Measurements from ENCODE around the gene AKT1S1. TPM values are rescaled to one million over a fixed set of nuclear protein-coding genes. Genes with fewer than 3 reads are reported as not detected.

The AKT1S1 gene
- total RNA-seq, 4 donors from 2014 or later = 16.2 to 31.0 (median 20.4) TPM

DNA sequence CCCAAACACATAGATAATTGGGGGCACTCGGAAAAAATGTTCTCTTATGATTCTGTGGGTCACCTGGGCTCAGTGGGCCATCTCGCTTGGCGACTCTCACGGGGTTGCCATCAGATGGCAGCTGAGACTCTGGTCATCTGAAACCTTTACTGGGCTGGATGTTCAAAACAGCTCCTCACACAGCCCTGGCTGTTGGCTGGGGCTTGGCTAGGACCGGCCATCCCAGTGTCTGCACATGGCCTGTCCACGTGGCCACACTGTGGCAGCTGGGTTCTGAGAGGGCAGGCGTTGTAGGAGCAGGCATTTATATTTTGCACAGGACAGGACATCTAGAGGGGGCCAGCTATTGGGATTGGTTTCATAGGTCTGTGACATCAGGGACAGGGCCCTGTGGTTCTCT, 43.6 kb downstream of the AKT1S1 start:
- Histone ChIP-seq H3K27ac (no peak overlapping the region), H3K4me3 (no peak overlapping the region), H3K27me3 (no peaks in the 10 kb centered on the region), H3K36me3 (peaks cover 36 to 100% (median 64%) of the 10 kb centered on the region in 3 donors), H3K9me3 (no peaks in the 10 kb centered on the region), H3K4me1 (no peaks in the 10 kb centered on the region)
- no peak for DNase-seq
- 80 to 91% methylated on average over 1 to 4 of the region's 7 CpGs for WGBS, 2 donors
- intact Hi-C loops (cut with DNase I) = no loop called here
- no peak for TF ChIP-seq POLR2A (IDR thresholded peaks at IDR 0.05)
- TF ChIP-seq, protein P1, sequence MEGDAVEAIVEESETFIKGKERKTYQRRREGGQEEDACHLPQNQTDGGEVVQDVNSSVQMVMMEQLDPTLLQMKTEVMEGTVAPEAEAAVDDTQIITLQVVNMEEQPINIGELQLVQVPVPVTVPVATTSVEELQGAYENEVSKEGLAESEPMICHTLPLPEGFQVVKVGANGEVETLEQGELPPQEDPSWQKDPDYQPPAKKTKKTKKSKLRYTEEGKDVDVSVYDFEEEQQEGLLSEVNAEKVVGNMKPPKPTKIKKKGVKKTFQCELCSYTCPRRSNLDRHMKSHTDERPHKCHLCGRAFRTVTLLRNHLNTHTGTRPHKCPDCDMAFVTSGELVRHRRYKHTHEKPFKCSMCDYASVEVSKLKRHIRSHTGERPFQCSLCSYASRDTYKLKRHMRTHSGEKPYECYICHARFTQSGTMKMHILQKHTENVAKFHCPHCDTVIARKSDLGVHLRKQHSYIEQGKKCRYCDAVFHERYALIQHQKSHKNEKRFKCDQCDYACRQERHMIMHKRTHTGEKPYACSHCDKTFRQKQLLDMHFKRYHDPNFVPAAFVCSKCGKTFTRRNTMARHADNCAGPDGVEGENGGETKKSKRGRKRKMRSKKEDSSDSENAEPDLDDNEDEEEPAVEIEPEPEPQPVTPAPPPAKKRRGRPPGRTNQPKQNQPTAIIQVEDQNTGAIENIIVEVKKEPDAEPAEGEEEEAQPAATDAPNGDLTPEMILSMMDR (IDR thresholded peaks at IDR 0.05) = no peak

DNA sequence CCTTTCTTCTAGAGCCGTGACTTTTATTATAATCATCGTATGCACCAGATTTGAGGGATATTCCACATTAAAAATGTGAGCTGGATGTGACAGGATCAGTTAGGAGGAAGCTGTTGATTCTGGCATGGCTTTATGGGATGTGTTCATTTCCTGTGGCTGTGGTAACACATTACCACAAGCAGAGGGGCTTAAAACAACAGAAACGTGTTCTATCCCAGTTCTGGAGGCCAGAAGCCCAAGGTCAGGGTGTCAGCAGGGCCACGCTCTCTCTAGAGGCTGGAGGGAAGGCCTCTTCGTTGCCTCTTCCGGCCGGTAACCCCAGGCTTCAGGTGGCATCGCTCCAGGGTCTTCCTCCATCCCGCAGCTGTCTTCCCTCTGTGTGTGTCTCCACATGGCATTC, 44.6 kb downstream of the AKT1S1 start:
- Histone ChIP-seq H3K36me3 (peaks cover 36 to 97% (median 69%) of the 10 kb centered on the region in 3 donors), H3K4me1 (no peaks in the 10 kb centered on the region), H3K27me3 (no peaks in the 10 kb centered on the region), H3K9me3 (no peaks in the 10 kb centered on the region), H3K27ac (peak overlapping the region in 1 of 4 donors; percentile 39), H3K4me3 (no peak overlapping the region)
- no peak for DNase-seq
- 57 to 75% methylated on average over 9 of the region's 9 CpGs for WGBS, 2 donors
- TF ChIP-seq, protein P1 (IDR thresholded peaks at IDR 0.05) = no peak
- TF ChIP-seq POLR2A (IDR thresholded peaks at IDR 0.05) = no peak
- intact Hi-C loops (cut with DNase I) = no loop called here

GRCh38 chr19:49831592-49831991, 45.6 kb downstream of the AKT1S1 start:
- H3K4me3 ChIP-seq = no peak overlapping the region
- H3K36me3 ChIP-seq = peaks cover 36 to 97% (median 66%) of the 10 kb centered on the region in 3 donors
- 87 to 88% methylated on average over 5 of the region's 8 CpGs for WGBS, 2 donors
- H3K27me3 ChIP-seq = no peaks in the 10 kb centered on the region
- no peaks in the 10 kb centered on the region for H3K4me1 ChIP-seq
- DNase-seq = no peak
- TF ChIP-seq, protein P1 (IDR thresholded peaks at IDR 0.05) = no peak
- no peak for TF ChIP-seq POLR2A (IDR thresholded peaks at IDR 0.05)
- H3K9me3 ChIP-seq = no peaks in the 10 kb centered on the region
- peak overlapping the region in 1 of 4 donors; percentile 39 for H3K27ac ChIP-seq
- intact Hi-C loops (cut with DNase I) = no loop called here

DNA sequence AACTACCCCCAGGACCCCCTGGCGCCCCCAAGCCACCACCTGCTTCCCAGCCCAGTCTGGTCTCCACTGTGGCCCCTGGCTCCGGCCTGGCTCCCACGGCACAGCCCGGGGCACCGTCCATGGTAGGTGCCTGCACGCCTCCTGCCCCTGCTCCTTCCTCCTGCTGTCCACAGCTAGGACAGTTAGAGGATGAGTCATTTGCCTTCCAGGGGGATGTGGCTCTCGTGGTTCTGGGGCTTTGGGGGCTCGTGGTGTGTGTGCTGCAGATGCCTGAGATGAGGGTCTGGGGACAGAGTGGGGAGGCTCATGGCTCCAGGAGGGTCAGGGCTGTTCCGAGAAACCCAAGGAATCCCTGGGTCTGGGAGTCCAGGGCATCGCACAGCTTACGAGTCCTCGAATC, 46.4 kb downstream of the AKT1S1 start:
- intact Hi-C loops (cut with DNase I) = no loop called here
- no peak for DNase-seq
- no peak overlapping the region for H3K27ac ChIP-seq
- H3K4me3 ChIP-seq = no peak overlapping the region
- no peaks in the 10 kb centered on the region for H3K9me3 ChIP-seq
- TF ChIP-seq POLR2A (IDR thresholded peaks at IDR 0.05) = no peak
- TF ChIP-seq, protein P1 (IDR thresholded peaks at IDR 0.05) = no peak
- WGBS, 2 donors = 93% methylated on average over 3 to 5 of the region's 12 CpGs
- H3K36me3 ChIP-seq = peaks cover 29 to 97% (median 59%) of the 10 kb centered on the region in 3 donors
- H3K4me1 ChIP-seq = no peaks in the 10 kb centered on the region
- no peaks in the 10 kb centered on the region for H3K27me3 ChIP-seq

- WGBS, 2 donors = 90 to 96% methylated on average over 5 to 8 of the region's 18 CpGs
- TF ChIP-seq, protein P1 (IDR thresholded peaks at IDR 0.05) = no peak
- no peak for TF ChIP-seq POLR2A (IDR thresholded peaks at IDR 0.05)
- Histone ChIP-seq H3K36me3 (peaks cover 24 to 93% (median 48%) of the 10 kb centered on the region in 3 donors), H3K27me3 (no peaks in the 10 kb centered on the region), H3K9me3 (no peaks in the 10 kb centered on the region), H3K4me3 (no peak overlapping the region), H3K27ac (no peak overlapping the region), H3K4me1 (no peaks in the 10 kb centered on the region)
- no peak for DNase-seq
- intact Hi-C loops (cut with DNase I) = no loop called here
Measured at GRCh38 chr19:49829721-49830120, 47.4 kb downstream of the AKT1S1 start.
